Measurements from ENCODE around the gene BPIFA1. TPM values are rescaled to one million over a fixed set of nuclear protein-coding genes. Genes with fewer than 3 reads are reported as not detected.

BPIFA1 gene
- total RNA-seq, 1 experiment from 2014 or later: not detected

- Histone ChIP-seq H3K27ac (no peak overlapping the region), H3K4me3 (no peak overlapping the region), H3K27me3 (replicated peaks) (no peaks in the 10 kb centered on the region; the same call in 1 of the 2 replicates), H3K4me1 (replicated peaks) (no peaks in the 10 kb centered on the region), H3K36me3 (no peaks in the 10 kb centered on the region), H3K9me3 (replicated peaks) (no peaks in the 10 kb centered on the region)
- no peak for DNase-seq (ENCODE audit: low read depth in 1 of 2, low spot score in 2 of 2)
These were observed 14.9 kb downstream of the BPIFA1 start for GRCh38 chr20:33250666-33251065.

GRCh38 chr20:33251496-33251895 is 15.7 kb downstream of the BPIFA1 start:
- Histone ChIP-seq H3K27me3 (replicated peaks) (no peaks in the 10 kb centered on the region; the same call in 1 of the 2 replicates), H3K27ac (no peak overlapping the region), H3K4me1 (replicated peaks) (no peaks in the 10 kb centered on the region), H3K36me3 (no peaks in the 10 kb centered on the region), H3K9me3 (replicated peaks) (no peaks in the 10 kb centered on the region), H3K4me3 (no peak overlapping the region)
- no peak for DNase-seq (ENCODE audit: low read depth in 1 of 2, low spot score in 2 of 2)

GRCh38 chr20:33252460-33252859 is 16.7 kb downstream of the BPIFA1 start:
- no peak for DNase-seq (ENCODE audit: low read depth in 1 of 2, low spot score in 2 of 2)
- no peaks in the 10 kb centered on the region for H3K36me3 ChIP-seq
- H3K9me3 ChIP-seq (replicated peaks): no peaks in the 10 kb centered on the region
- H3K4me1 ChIP-seq (replicated peaks): no peaks in the 10 kb centered on the region
- H3K4me3 ChIP-seq: no peak overlapping the region
- H3K27me3 ChIP-seq (replicated peaks): no peaks in the 10 kb centered on the region
- no peak overlapping the region for H3K27ac ChIP-seq

- no peaks in the 10 kb centered on the region for H3K36me3 ChIP-seq
- DNase-seq (ENCODE audit: low read depth in 1 of 2, low spot score in 2 of 2): no peak
- H3K27ac ChIP-seq: no peak overlapping the region
- H3K9me3 ChIP-seq (replicated peaks): no peaks in the 10 kb centered on the region
- H3K4me3 ChIP-seq: no peak overlapping the region
- H3K4me1 ChIP-seq (replicated peaks): no peaks in the 10 kb centered on the region
- H3K27me3 ChIP-seq (replicated peaks): peaks cover 10% of the 10 kb centered on the region
These were observed 19.2 kb downstream of the BPIFA1 start for GRCh38 chr20:33255005-33255404.

- Histone ChIP-seq H3K9me3 (replicated peaks) (no peaks in the 10 kb centered on the region), H3K4me3 (no peak overlapping the region), H3K4me1 (replicated peaks) (no peaks in the 10 kb centered on the region), H3K27me3 (replicated peaks) (peaks cover 13% of the 10 kb centered on the region), H3K27ac (no peak overlapping the region), H3K36me3 (no peaks in the 10 kb centered on the region)
- no peak for DNase-seq (ENCODE audit: low read depth in 1 of 2, low spot score in 2 of 2)
These were observed 21.4 kb downstream of the BPIFA1 start for GRCh38 chr20:33257237-33257636.

GRCh38 chr20:33259371-33259770 is 23.6 kb downstream of the BPIFA1 start:
- Histone ChIP-seq H3K4me1 (replicated peaks) (no peaks in the 10 kb centered on the region), H3K27me3 (replicated peaks) (peaks cover 17% of the 10 kb centered on the region), H3K9me3 (replicated peaks) (no peaks in the 10 kb centered on the region), H3K4me3 (no peak overlapping the region), H3K36me3 (no peaks in the 10 kb centered on the region), H3K27ac (no peak overlapping the region)
- DNase-seq (ENCODE audit: low read depth in 1 of 2, low spot score in 2 of 2): no peak

- H3K4me1 ChIP-seq (replicated peaks): no peaks in the 10 kb centered on the region
- no peak overlapping the region for H3K4me3 ChIP-seq
- DNase-seq (ENCODE audit: low read depth in 1 of 2, low spot score in 2 of 2): no peak
- peaks cover 17% of the 10 kb centered on the region for H3K27me3 ChIP-seq (replicated peaks)
- H3K36me3 ChIP-seq: no peaks in the 10 kb centered on the region
- no peak overlapping the region for H3K27ac ChIP-seq
- H3K9me3 ChIP-seq (replicated peaks): no peaks in the 10 kb centered on the region
These were observed 25.7 kb downstream of the BPIFA1 start for GRCh38 chr20:33261465-33261864.

GRCh38 chr20:33262658-33263065 is 26.9 kb downstream of the BPIFA1 start:
- Histone ChIP-seq H3K36me3 (no peaks in the 10 kb centered on the region), H3K4me1 (replicated peaks) (no peaks in the 10 kb centered on the region), H3K9me3 (replicated peaks) (no peaks in the 10 kb centered on the region), H3K4me3 (no peak overlapping the region), H3K27me3 (replicated peaks) (peaks cover 17% of the 10 kb centered on the region), H3K27ac (no peak overlapping the region)
- DNase-seq (ENCODE audit: low read depth in 1 of 2, low spot score in 2 of 2): no peak

- Histone ChIP-seq H3K4me1 (replicated peaks) (no peaks in the 10 kb centered on the region), H3K36me3 (no peaks in the 10 kb centered on the region), H3K4me3 (no peak overlapping the region), H3K9me3 (replicated peaks) (no peaks in the 10 kb centered on the region), H3K27me3 (replicated peaks) (peaks cover 17% of the 10 kb centered on the region), H3K27ac (no peak overlapping the region)
- no peak for DNase-seq (ENCODE audit: low read depth in 1 of 2, low spot score in 2 of 2)
These were observed 28.0 kb downstream of the BPIFA1 start for GRCh38 chr20:33263784-33264183.

GRCh38 chr20:33267701-33268100 is 31.9 kb downstream of the BPIFA1 start:
- no peaks in the 10 kb centered on the region for H3K4me1 ChIP-seq (replicated peaks)
- H3K27me3 ChIP-seq (replicated peaks): peaks cover 31% of the 10 kb centered on the region
- H3K9me3 ChIP-seq (replicated peaks): no peaks in the 10 kb centered on the region
- no peaks in the 10 kb centered on the region for H3K36me3 ChIP-seq
- H3K4me3 ChIP-seq: no peak overlapping the region
- DNase-seq (ENCODE audit: low read depth in 1 of 2, low spot score in 2 of 2): no peak
- H3K27ac ChIP-seq: no peak overlapping the region

- no peaks in the 10 kb centered on the region for H3K9me3 ChIP-seq (replicated peaks)
- H3K4me1 ChIP-seq (replicated peaks): no peaks in the 10 kb centered on the region
- no peak overlapping the region for H3K4me3 ChIP-seq
- peaks cover 41% of the 10 kb centered on the region for H3K27me3 ChIP-seq (replicated peaks)
- no peaks in the 10 kb centered on the region for H3K36me3 ChIP-seq
- H3K27ac ChIP-seq: no peak overlapping the region
- no peak for DNase-seq (ENCODE audit: low read depth in 1 of 2, low spot score in 2 of 2)
These were observed 36.5 kb downstream of the BPIFA1 start for GRCh38 chr20:33272155-33272873.

- Histone ChIP-seq H3K4me1 (replicated peaks) (no peaks in the 10 kb centered on the region), H3K27me3 (replicated peaks) (peaks cover 50% of the 10 kb centered on the region), H3K36me3 (no peaks in the 10 kb centered on the region), H3K27ac (no peak overlapping the region), H3K4me3 (no peak overlapping the region), H3K9me3 (replicated peaks) (no peaks in the 10 kb centered on the region)
- no peak for DNase-seq (ENCODE audit: low read depth in 1 of 2, low spot score in 2 of 2)
These were observed 37.5 kb downstream of the BPIFA1 start for GRCh38 chr20:33273117-33273851.

- H3K4me3 ChIP-seq: no peak overlapping the region
- H3K4me1 ChIP-seq (replicated peaks): no peaks in the 10 kb centered on the region
- DNase-seq (ENCODE audit: low read depth in 1 of 2, low spot score in 2 of 2): no peak
- no peaks in the 10 kb centered on the region for H3K36me3 ChIP-seq
- no peaks in the 10 kb centered on the region for H3K9me3 ChIP-seq (replicated peaks)
- peaks cover 53% of the 10 kb centered on the region for H3K27me3 ChIP-seq (replicated peaks)
- H3K27ac ChIP-seq: no peak overlapping the region
These were observed 39.4 kb downstream of the BPIFA1 start for GRCh38 chr20:33275215-33275614.

- peaks cover 50% of the 10 kb centered on the region for H3K27me3 ChIP-seq (replicated peaks)
- no peaks in the 10 kb centered on the region for H3K36me3 ChIP-seq
- DNase-seq (ENCODE audit: low read depth in 1 of 2, low spot score in 2 of 2): no peak
- no peaks in the 10 kb centered on the region for H3K4me1 ChIP-seq (replicated peaks)
- no peak overlapping the region for H3K4me3 ChIP-seq
- no peaks in the 10 kb centered on the region for H3K9me3 ChIP-seq (replicated peaks)
- H3K27ac ChIP-seq: no peak overlapping the region
These were observed 40.1 kb downstream of the BPIFA1 start for GRCh38 chr20:33275871-33276270.

Measured in SJSA1 (cell line).